MM.1S (cell line): ENCODE data around the gene RGS7.

Experiments
- CTCF ChIP-seq: fragments of 300-600 bp; sonication (generic); IDR thresholded peaks from 2 replicates; pipeline ENCODE4 v1.5.1; 2016; ENCODE audit warnings: antibody characterized with exemption, low read length, mixed read lengths
- EZH2 ChIP-seq: fragments of 300-600 bp; sonication (generic); optimal IDR thresholded peaks from 2 replicates; pipeline ENCODE3; 2017; ENCODE audit warnings: low read depth, mild to moderate bottlenecking, antibody characterized with exemption, low read length, mixed read lengths
- EZH2phosphoT487 ChIP-seq: fragments of 300-600 bp; sonication (generic); IDR thresholded peaks from 2 replicates; pipeline ENCODE4 v1.6.1; 2018; ENCODE audit warnings: antibody characterized with exemption, low read length

GRCh38 chr1:241323514-241324195 lies 33.4 kb downstream of the RGS7 start:
- TF ChIP-seq CTCF (no peak), EZH2 (no peak), EZH2phosphoT487 (no peak)
